HG02763 (cell line): Measurements from ENCODE around the gene SMIM24.
"Not testable (repeated sequence)": the region's sequence is repeated elsewhere in the genome, so short reads cannot be mapped to it uniquely, and the experiment has no call there.

Experiments
- ATAC-seq: cut with Tn5 transposase; IDR thresholded peaks from one replicate; pipeline ENCODE4 v1.9.1; 2021; ENCODE audit warnings: mild to moderate bottlenecking, moderate library complexity; ENCODE audit not compliant: unreplicated experiment

The SMIM24 gene

GRCh38 chr19:3515891-3516422 lies 35.6 kb upstream of the SMIM24 start:
- no peak for ATAC-seq

- no peak for ATAC-seq
Observed at GRCh38 chr19:3514930-3515329, 34.6 kb upstream of the SMIM24 start.

GRCh38 chr19:3513229-3514140 lies 33.2 kb upstream of the SMIM24 start:
- no peak for ATAC-seq

- ATAC-seq, result no peak
Observed at GRCh38 chr19:3512562-3513228, 32.4 kb upstream of the SMIM24 start.

- no peak for ATAC-seq
Observed at GRCh38 chr19:3511506-3512251, 31.4 kb upstream of the SMIM24 start.

GRCh38 chr19:3510727-3511126 lies 30.4 kb upstream of the SMIM24 start:
- no peak for ATAC-seq

- no peak for ATAC-seq
Observed at GRCh38 chr19:3509566-3509989, 29.3 kb upstream of the SMIM24 start.

GRCh38 chr19:3508771-3509535 lies 28.6 kb upstream of the SMIM24 start:
- ATAC-seq, result no peak

GRCh38 chr19:3508121-3508661 lies 27.9 kb upstream of the SMIM24 start:
- not testable (repeated sequence) for ATAC-seq

GRCh38 chr19:3507371-3508120 lies 27.2 kb upstream of the SMIM24 start:
- ATAC-seq, result no peak

GRCh38 chr19:3506384-3507340 lies 26.3 kb upstream of the SMIM24 start:
- no peak for ATAC-seq

- peak; percentile 91 for ATAC-seq
Observed at GRCh38 chr19:3505598-3506383, 25.5 kb upstream of the SMIM24 start, which contains the start of gene FZR1. FZR1 (plus strand) TSS chr19:3506311; CDS start chr19:3522990, 16,679 bp downstream.

GRCh38 chr19:3504735-3505134 lies 24.4 kb upstream of the SMIM24 start:
- no peak for ATAC-seq

- ATAC-seq, result no peak
Observed at GRCh38 chr19:3503036-3503572, 22.8 kb upstream of the SMIM24 start.

- ATAC-seq, result no peak
Observed at GRCh38 chr19:3501780-3502179, 21.5 kb upstream of the SMIM24 start.

GRCh38 chr19:3500429-3501101 lies 20.2 kb upstream of the SMIM24 start, which contains the start of gene DOHH:
DOHH (minus strand) TSS chr19:3500674; CDS start chr19:3496814, 3,860 bp downstream.
- peak; percentile 84 for ATAC-seq
